ENCODE data around the gene PARP9. TPM values are rescaled to one million over a fixed set of nuclear protein-coding genes. Genes with fewer than 3 reads are reported as not detected.
A peak's percentile ranks its signal among the peaks of the same experiment; 100 is the strongest.

PARP9 gene
- total and polyA plus RNA-seq, 2 of the 8 experiments (the other 6 are each of a cell fraction or from before 2014, with no cell fraction given) = 3.7 to 4.5 TPM

DNA sequence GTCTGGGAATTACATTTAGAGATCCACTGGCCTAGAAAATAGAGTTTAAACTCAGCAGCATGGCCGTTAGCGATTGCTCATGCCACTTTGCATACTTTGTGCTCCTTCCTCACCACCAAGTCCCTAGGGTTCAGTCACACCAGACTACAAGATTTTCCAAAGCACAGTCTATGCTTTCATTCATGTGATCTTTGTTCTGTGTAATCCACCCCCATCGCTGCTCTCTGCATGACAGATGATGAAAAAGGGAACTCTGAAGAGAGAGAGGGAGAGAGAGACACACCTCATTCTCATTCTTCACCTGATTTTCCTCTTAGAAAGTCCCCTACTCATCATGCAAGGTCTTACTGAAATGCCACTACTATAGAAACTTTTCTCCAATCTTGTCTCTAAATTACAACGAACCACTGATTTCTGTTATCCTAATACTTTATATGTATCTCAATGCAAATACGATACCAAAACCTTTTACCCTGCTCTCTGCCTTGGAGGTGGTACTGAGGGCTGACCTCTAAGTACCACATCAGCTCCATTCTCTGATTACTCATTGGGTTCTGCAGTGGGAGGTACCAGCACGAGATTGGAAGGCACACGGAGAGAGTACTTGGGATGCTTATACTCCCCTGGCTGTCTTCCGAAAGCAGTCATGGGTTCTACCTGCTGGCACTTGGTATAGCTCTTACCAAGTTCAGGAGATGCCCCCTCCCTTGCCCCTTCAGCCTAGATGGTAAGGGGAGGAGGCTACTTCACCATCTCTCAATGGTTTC is 12.3 kb upstream of the PARP9 start:
- Histone ChIP-seq H2BK20ac (ENCODE audit: low read length) (no peak overlapping the region), H3K27me3 (replicated peaks in 1 of 4; ENCODE audit: control insufficient read depth in 3 of 4, extremely low read depth in 1 of 4, insufficient read depth in 3 of 4, low read length in 3 of 4) (peaks cover 0 to 10% (median 7%) of the 10 kb centered on the region in 4 experiments; a peak in 4 of 7 replicates), H2BK12ac (ENCODE audit: low read depth, low read length) (no peak overlapping the region), H3K27ac (ENCODE audit: low read depth, low read length) (no peak overlapping the region), H2AK5ac (ENCODE audit: low read depth, low read length) (no peak overlapping the region), H3K14ac (ENCODE audit: insufficient read length) (no peak overlapping the region), H3K4ac (replicated peaks; ENCODE audit: insufficient read length, low read depth, low read length) (no peak overlapping the region), H4K5ac (ENCODE audit: insufficient read length, low read depth, low read length) (no peak overlapping the region), H3K23ac (ENCODE audit: insufficient read length) (no peak overlapping the region), H2AFZ (ENCODE audit: low read length) (0 out of 2 replicates have a peak overlapping the region, but pooled peaks have one; percentile 7), H3K4me3 (ENCODE audit: extremely low read depth in 1 of 4, insufficient read depth in 2 of 4, low read depth in 3 of 4, low read length in 4 of 4) (no peak overlapping the region), H2BK15ac (ENCODE audit: low read length) (no peak overlapping the region), H3K9me3 (ENCODE audit: insufficient read depth in 2 of 2, low read depth in 1 of 2, low read length in 1 of 2) (no peaks in the 10 kb centered on the region), H2BK5ac (ENCODE audit: low read depth, low read length) (no peak overlapping the region), H2BK120ac (replicated peaks; ENCODE audit: low read depth, low read length) (no peak overlapping the region), H3K9ac (replicated peaks in 1 of 4; ENCODE audit: extremely low read depth in 1 of 4, low read depth in 3 of 4, low read length in 3 of 4) (no peak overlapping the region), H3K79me1 (ENCODE audit: low read depth, low read length) (no peaks in the 10 kb centered on the region), H3K56ac (replicated peaks; ENCODE audit: insufficient read length, low read depth, low read length) (no peak overlapping the region), H3K4me2 (ENCODE audit: insufficient read depth in 1 of 2, low read depth in 2 of 2, low read length in 2 of 2) (no peak overlapping the region; a peak in 1 of 4 replicates), H4K91ac (replicated peaks; ENCODE audit: insufficient read length, low read length) (no peak overlapping the region), H3K23me2 (ENCODE audit: low read depth, low read length) (no peaks in the 10 kb centered on the region; the same call in 1 of the 2 replicates), H4K20me1 (replicated peaks in 1 of 2; ENCODE audit: control insufficient read depth in 1 of 2, insufficient read depth in 2 of 2, low read length in 2 of 2) (no peaks in the 10 kb centered on the region), H3K36me3 (ENCODE audit: control insufficient read depth in 2 of 4, insufficient read depth in 4 of 4, low read length in 3 of 4) (no peaks in the 10 kb centered on the region), H3K4me1 (replicated peaks in 1 of 4; ENCODE audit: control insufficient read depth in 3 of 4, insufficient read depth in 4 of 4, low read length in 3 of 4) (peaks cover 2 to 3% (median 2%) of the 10 kb centered on the region in 4 experiments; a peak in 4 of 7 replicates), H3K79me2 (ENCODE audit: control insufficient read depth in 1 of 2, insufficient read depth in 2 of 2, low read length in 2 of 2) (no peaks in the 10 kb centered on the region), H3K18ac (ENCODE audit: extremely low read depth, low read length) (no peak overlapping the region), H4K8ac (ENCODE audit: extremely low read depth, insufficient read depth, low read length) (no peak overlapping the region)
- FAIRE-seq = no peak
- CTCF ChIA-PET (ENCODE audit: partially characterized antibody) = interaction anchor here (1.0 to 1.4 kb wide), 2 partner anchors 45 to 103 kb away, joined by 3 read pairs; no protein-coding TSS in a partner anchor
- POLR2A ChIA-PET (ENCODE audit: partially characterized antibody) = interaction anchor here (0.6 kb wide), 1 partner anchor 23 kb away, joined by 3 read pairs; no protein-coding TSS in a partner anchor
- whole genome bisulfite sequencing, 2 experiments (ENCODE audit: extremely low coverage in 1 of 2, insufficient coverage in 1 of 2, insufficient read length in 1 of 2, insufficient replicate concordance in 2 of 2, low coverage in 1 of 2, low lambda C conversion rate in 2 of 2, missing lambda C conversion rate in 1 of 2) = 83% methylated on average over 8 of the region's 8 CpGs; no CpG with 5 or more reads in 1 of the 2 experiments
- TF ChIP-seq CREB1 (IDR thresholded peaks at IDR 0.05) = no peak
- no peak for DNase-seq (ENCODE audit: low read depth in 1 of 2, low spot score in 2 of 2)
